22Rv1 (cell line): ENCODE measurements around the gene SLF2.

Source experiments
- ZFX ChIP-seq: fragments of 450-650 bp; IDR thresholded peaks from 2 replicates; pipeline ENCODE4 v1.6.1; 2017; ENCODE audit warnings: antibody characterized with exemption, borderline replicate concordance
- TF ChIP-seq, protein P1 (sequence below): fragments of 450-650 bp; IDR thresholded peaks from 2 replicates; pipeline ENCODE4 v1.5.1; 2017; ENCODE audit warnings: mild to moderate bottlenecking

DNA sequence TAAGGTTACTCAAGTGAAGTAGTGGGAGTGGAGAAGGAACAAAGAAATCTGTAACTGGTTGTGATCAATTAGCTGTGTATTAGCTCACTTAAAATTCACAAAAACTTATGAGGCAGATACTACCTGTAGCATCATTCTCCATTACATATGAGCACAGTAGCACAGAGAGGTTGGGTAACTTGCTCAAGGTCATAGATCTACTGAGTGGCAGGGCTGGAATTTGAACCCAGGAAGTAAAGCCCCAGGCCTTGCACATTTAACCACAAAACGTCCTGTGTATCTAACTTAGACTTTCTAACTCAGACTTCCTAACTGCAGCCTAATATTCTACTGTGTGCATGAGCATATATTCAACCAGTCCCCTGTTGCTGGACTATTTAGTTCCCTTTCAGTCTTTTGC is 5.6 kb upstream of the SLF2 start:
- TF ChIP-seq, protein P1, sequence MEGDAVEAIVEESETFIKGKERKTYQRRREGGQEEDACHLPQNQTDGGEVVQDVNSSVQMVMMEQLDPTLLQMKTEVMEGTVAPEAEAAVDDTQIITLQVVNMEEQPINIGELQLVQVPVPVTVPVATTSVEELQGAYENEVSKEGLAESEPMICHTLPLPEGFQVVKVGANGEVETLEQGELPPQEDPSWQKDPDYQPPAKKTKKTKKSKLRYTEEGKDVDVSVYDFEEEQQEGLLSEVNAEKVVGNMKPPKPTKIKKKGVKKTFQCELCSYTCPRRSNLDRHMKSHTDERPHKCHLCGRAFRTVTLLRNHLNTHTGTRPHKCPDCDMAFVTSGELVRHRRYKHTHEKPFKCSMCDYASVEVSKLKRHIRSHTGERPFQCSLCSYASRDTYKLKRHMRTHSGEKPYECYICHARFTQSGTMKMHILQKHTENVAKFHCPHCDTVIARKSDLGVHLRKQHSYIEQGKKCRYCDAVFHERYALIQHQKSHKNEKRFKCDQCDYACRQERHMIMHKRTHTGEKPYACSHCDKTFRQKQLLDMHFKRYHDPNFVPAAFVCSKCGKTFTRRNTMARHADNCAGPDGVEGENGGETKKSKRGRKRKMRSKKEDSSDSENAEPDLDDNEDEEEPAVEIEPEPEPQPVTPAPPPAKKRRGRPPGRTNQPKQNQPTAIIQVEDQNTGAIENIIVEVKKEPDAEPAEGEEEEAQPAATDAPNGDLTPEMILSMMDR = no peak
- TF ChIP-seq ZFX = no peak
